Measurements from ENCODE around the gene PLCB1. TPM values are rescaled to one million over a fixed set of nuclear protein-coding genes. Genes with fewer than 3 reads are reported as not detected.

The PLCB1 gene
- total RNA-seq, 1 experiment from 2014 or later = not detected

GRCh38 chr20:8187740-8188139 is 55.7 kb downstream of the PLCB1 start:
- Histone ChIP-seq H4K20me1 (ENCODE audit: insufficient read depth) (no peaks in the 10 kb centered on the region), H3K4me1 (replicated peaks; ENCODE audit: insufficient read depth) (no peaks in the 10 kb centered on the region), H3K27me3 (ENCODE audit: insufficient read depth, low read depth) (peaks cover 4% of the 10 kb centered on the region; the same call in 1 of the 2 replicates), H3K4me2 (no peak overlapping the region), H3K9me3 (ENCODE audit: insufficient read depth, low read depth) (no peaks in the 10 kb centered on the region), H2AFZ (no peak overlapping the region), H3K27ac (no peak overlapping the region), H3K79me2 (ENCODE audit: low read depth) (no peaks in the 10 kb centered on the region), H3K4me3 (no peak overlapping the region), H3K9me2 (ENCODE audit: insufficient read depth) (no peaks in the 10 kb centered on the region; the same call in 1 of the 2 replicates), H3K36me3 (ENCODE audit: low read depth) (no peaks in the 10 kb centered on the region), H3F3A (ENCODE audit: insufficient read depth, low read depth) (no peaks in the 10 kb centered on the region)
- ChIA-PET POLR2A (ENCODE audit: unreplicated experiment) (no interaction called here), CTCF (no interaction called here)
- intact Hi-C loops (cut with micrococcal nuclease; ENCODE audit: unreplicated experiment) = no loop called here
- BruUV-seq (replicated peaks) = no TSS peak
- TF ChIP-seq EZH2 (IDR thresholded peaks at IDR 0.05; ENCODE audit: low read depth) (no peak), CTCF (conservative IDR thresholded peaks at IDR 0.05) (no peak)
- no peak for DNase-seq

GRCh38 chr20:8190043-8190880 is 58.2 kb downstream of the PLCB1 start:
- H3K27me3 ChIP-seq (ENCODE audit: insufficient read depth, low read depth) = 0 out of 2 replicates have a peak, but pooled peaks cover 4% of the 10 kb centered on the region
- BruUV-seq (replicated peaks) = no TSS peak
- H3K27ac ChIP-seq = no peak overlapping the region
- H3K4me3 ChIP-seq = no peak overlapping the region
- TF ChIP-seq EZH2 (IDR thresholded peaks at IDR 0.05; ENCODE audit: low read depth) (no peak), CTCF (conservative IDR thresholded peaks at IDR 0.05) (no peak)
- no peak for DNase-seq
- intact Hi-C loops (cut with micrococcal nuclease; ENCODE audit: unreplicated experiment) = no loop called here
- no peaks in the 10 kb centered on the region for H3F3A ChIP-seq (ENCODE audit: insufficient read depth, low read depth)
- no peaks in the 10 kb centered on the region for H3K36me3 ChIP-seq (ENCODE audit: low read depth)
- no peaks in the 10 kb centered on the region for H3K79me2 ChIP-seq (ENCODE audit: low read depth)
- no peaks in the 10 kb centered on the region for H3K4me1 ChIP-seq (replicated peaks; ENCODE audit: insufficient read depth)
- no peak overlapping the region for H3K4me2 ChIP-seq
- no peak overlapping the region for H2AFZ ChIP-seq
- CTCF ChIA-PET = no interaction called here
- no peaks in the 10 kb centered on the region for H4K20me1 ChIP-seq (ENCODE audit: insufficient read depth)
- no peaks in the 10 kb centered on the region for H3K9me3 ChIP-seq (ENCODE audit: insufficient read depth, low read depth)
- peaks cover under 1% of the 10 kb centered on the region; the same call in 1 of the 2 replicates for H3K9me2 ChIP-seq (ENCODE audit: insufficient read depth)
- POLR2A ChIA-PET (ENCODE audit: unreplicated experiment) = no interaction called here

- H3K9me3 ChIP-seq (ENCODE audit: insufficient read depth, low read depth) = no peaks in the 10 kb centered on the region
- no peaks in the 10 kb centered on the region for H4K20me1 ChIP-seq (ENCODE audit: insufficient read depth)
- BruUV-seq (replicated peaks) = no TSS peak
- no peaks in the 10 kb centered on the region for H3K4me1 ChIP-seq (replicated peaks; ENCODE audit: insufficient read depth)
- intact Hi-C loops (cut with micrococcal nuclease; ENCODE audit: unreplicated experiment) = no loop called here
- no peak overlapping the region for H3K4me2 ChIP-seq
- no peaks in the 10 kb centered on the region for H3K36me3 ChIP-seq (ENCODE audit: low read depth)
- 0 out of 2 replicates have a peak, but pooled peaks cover 4% of the 10 kb centered on the region for H3K27me3 ChIP-seq (ENCODE audit: insufficient read depth, low read depth)
- no peaks in the 10 kb centered on the region for H3K79me2 ChIP-seq (ENCODE audit: low read depth)
- DNase-seq = no peak
- POLR2A ChIA-PET (ENCODE audit: unreplicated experiment) = no interaction called here
- no peak overlapping the region for H2AFZ ChIP-seq
- TF ChIP-seq CTCF (conservative IDR thresholded peaks at IDR 0.05) (no peak), EZH2 (IDR thresholded peaks at IDR 0.05; ENCODE audit: low read depth) (no peak)
- no peak overlapping the region for H3K27ac ChIP-seq
- CTCF ChIA-PET = no interaction called here
- H3K4me3 ChIP-seq = no peak overlapping the region
- peaks cover 4% of the 10 kb centered on the region; the same call in 1 of the 2 replicates for H3K9me2 ChIP-seq (ENCODE audit: insufficient read depth)
- H3F3A ChIP-seq (ENCODE audit: insufficient read depth, low read depth) = no peaks in the 10 kb centered on the region
Observed at GRCh38 chr20:8194721-8195120, 62.7 kb downstream of the PLCB1 start.

Measured in PC-9 (cell line).